Transverse colon (tissue), 4 donors: ENCODE results near the gene UNC13C. TPM values are rescaled to one million over a fixed set of nuclear protein-coding genes. Genes with fewer than 3 reads are reported as not detected.

ENCODE experiments used
- DNase-seq: peaks from one replicate; pipeline ENCODE4 v3.0.0-alpha.2; 2019
- H3K27ac ChIP-seq, 4 donors: fragments of 200-600 bp; sonication (generic); 2 replicates each; pipeline ENCODE4 v1.5.1; 2016 to 2018; ENCODE audit warnings: inconsistent platforms in 4 of 4
- H3K27me3 ChIP-seq: fragments of 200-600 bp; sonication (generic); 2 replicates; pipeline ENCODE4 v1.5.1; 2017; ENCODE audit warnings: inconsistent platforms
- H3K36me3 ChIP-seq, 4 donors: fragments of 200-600 bp; sonication (generic); 2 replicates each; pipeline ENCODE4 v1.5.1; 2017 to 2019; ENCODE audit warnings: inconsistent platforms in 4 of 4
- H3K4me1 ChIP-seq, 4 donors: fragments of 200-600 bp; sonication (generic); 2 replicates each; pipeline ENCODE4 v1.5.1; 2017 to 2020; ENCODE audit warnings: inconsistent platforms in 4 of 4
- H3K4me3 ChIP-seq, 4 donors: fragments of 200-600 bp; sonication (generic); 1 replicate in 1 of 4; 2 replicates in 3 of 4; pipeline versions ENCODE4 v1.5.1 to v1.6.1; 2017 to 2019; ENCODE audit warnings: inconsistent platforms in 4 of 4
- H3K9me3 ChIP-seq, 2 donors: fragments of 200-600 bp; sonication (generic); 2 replicates each; pipeline ENCODE4 v1.5.1; 2017 to 2019; ENCODE audit warnings: inconsistent platforms in 2 of 2
- EP300 ChIP-seq: sonication (generic); formaldehyde crosslinking; IDR thresholded peaks from one replicate; pipeline ENCODE4 v1.6.1; 2017; ENCODE audit warnings: antibody characterized with exemption, low read depth
- POLR2A ChIP-seq: fragments of 450-650 bp; IDR thresholded peaks from one replicate; pipeline ENCODE4 v1.6.1; 2016; ENCODE audit warnings: antibody characterized with exemption, mild to moderate bottlenecking, moderate library complexity
- POLR2AphosphoS5 ChIP-seq, 3 donors: sonication (generic); formaldehyde crosslinking; IDR thresholded peaks; one replicate each; pipeline ENCODE4 v1.6.1; 2016; ENCODE audit warnings: antibody characterized with exemption in 3 of 3
- WGBS, 2 donors: methylation state at CpG; one replicate each; pipeline ENCODE4 v1.1.5; 2018; ENCODE audit warnings: low coverage in 1 of 2; 5-methylcytosine and 5-hydroxymethylcytosine counted together
- in situ Hi-C, 4 donors: fragments of 200-750 bp; cut with MboI; loops; one replicate each; pipeline versions ENCODE4 v1.15.0 to v1.15.1; 2017; ENCODE audit warnings: low sequenced_read_pairs in 3 of 4, low pct_ligation_motif_present in 1 of 4, low pct_unique_long_range_greater_than_20kb in 1 of 4
- intact Hi-C: fragments of 100-400 bp; cut with DNase I; formaldehyde crosslinking; loops from one replicate; pipeline ENCODE4 v1.15.1; 2023; ENCODE audit warnings: low total_unique reads
- total RNA-seq, 4 donors: library from RNA; depleted of rRNA; stranded (reverse); fragments of >200 nt; gene quantifications; one replicate each; pipeline ENCODE4 v1.1.0, GENCODE V29; 2016
- TF ChIP-seq, protein P1 (sequence below), 5 experiments: fragments of 200-600 bp in 3 of 5; fragments of 450-650 bp in 2 of 5; sonication (generic) in 3 of 5; IDR thresholded peaks; 1 replicate in 2 of 5; 2 replicates in 3 of 5; pipeline ENCODE4 v1.5.1; 2016 to 2017; ENCODE audit warnings: antibody characterized with exemption in 5 of 5, inconsistent platforms in 3 of 5, mild to moderate bottlenecking in 2 of 5, moderate library complexity in 1 of 5

The UNC13C gene
- total RNA-seq, 4 donors from 2014 or later = 0.32 to 0.41 (median 0.40) TPM; not detected in 1

DNA sequence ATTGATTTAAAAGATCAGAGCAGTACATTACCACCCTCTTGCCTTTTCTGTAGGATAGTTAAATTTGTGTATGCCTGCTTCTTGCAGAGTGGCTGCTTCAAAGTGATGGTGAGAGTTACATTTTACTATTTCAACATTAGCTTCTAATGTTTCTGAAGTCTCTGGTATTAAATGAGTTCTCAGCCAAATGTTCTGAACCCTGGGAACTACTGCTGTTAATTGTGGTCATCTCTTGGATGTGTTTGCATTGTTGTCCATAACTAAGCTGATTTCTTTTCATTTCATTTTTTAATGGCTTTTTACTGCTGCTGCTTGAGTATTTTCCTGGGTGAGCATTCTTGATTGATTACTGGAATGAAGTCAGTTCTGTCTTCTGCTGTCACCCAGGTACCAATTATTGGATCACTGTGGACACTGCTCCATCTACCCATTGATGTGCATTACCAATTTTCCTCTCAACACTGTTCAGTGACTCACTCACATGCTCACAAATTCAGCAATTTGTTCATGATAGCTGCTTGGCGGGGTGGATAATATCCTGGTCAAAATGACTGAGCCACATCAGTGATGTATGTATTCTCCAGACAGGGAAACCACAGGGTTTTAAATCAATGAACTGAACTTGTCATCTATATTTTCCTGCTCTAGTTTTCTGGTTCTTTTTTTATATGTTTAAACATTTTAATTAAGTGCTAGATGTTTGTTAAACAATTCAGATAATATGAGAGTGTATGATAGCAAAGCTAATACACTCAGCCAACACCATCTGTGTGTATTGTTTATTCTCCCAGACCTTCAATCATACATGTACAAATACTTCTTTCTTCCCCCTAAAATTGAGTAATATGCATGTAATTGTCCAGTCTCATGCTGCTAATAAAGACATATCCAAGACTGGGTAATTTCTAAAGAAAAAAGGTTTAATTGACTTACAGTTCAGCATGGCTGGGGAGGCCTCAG is 630.9 kb downstream of the UNC13C start:
- no peaks in the 10 kb centered on the region for H3K4me1 ChIP-seq
- no peaks in the 10 kb centered on the region for H3K36me3 ChIP-seq
- H3K4me3 ChIP-seq = no peak overlapping the region
- 33 to 59% methylated on average over 1 of the region's 1 CpG for WGBS, 2 donors
- TF ChIP-seq EP300 (no peak), POLR2A (no peak), POLR2AphosphoS5 (IDR thresholded peaks at IDR 0.05) (no peak)
- TF ChIP-seq, protein P1, sequence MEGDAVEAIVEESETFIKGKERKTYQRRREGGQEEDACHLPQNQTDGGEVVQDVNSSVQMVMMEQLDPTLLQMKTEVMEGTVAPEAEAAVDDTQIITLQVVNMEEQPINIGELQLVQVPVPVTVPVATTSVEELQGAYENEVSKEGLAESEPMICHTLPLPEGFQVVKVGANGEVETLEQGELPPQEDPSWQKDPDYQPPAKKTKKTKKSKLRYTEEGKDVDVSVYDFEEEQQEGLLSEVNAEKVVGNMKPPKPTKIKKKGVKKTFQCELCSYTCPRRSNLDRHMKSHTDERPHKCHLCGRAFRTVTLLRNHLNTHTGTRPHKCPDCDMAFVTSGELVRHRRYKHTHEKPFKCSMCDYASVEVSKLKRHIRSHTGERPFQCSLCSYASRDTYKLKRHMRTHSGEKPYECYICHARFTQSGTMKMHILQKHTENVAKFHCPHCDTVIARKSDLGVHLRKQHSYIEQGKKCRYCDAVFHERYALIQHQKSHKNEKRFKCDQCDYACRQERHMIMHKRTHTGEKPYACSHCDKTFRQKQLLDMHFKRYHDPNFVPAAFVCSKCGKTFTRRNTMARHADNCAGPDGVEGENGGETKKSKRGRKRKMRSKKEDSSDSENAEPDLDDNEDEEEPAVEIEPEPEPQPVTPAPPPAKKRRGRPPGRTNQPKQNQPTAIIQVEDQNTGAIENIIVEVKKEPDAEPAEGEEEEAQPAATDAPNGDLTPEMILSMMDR (IDR thresholded peaks at IDR 0.05) = no peak
- no peaks in the 10 kb centered on the region for H3K27me3 ChIP-seq
- intact Hi-C loops (no loop called here), in situ Hi-C loops (no loop called here)
- H3K27ac ChIP-seq = no peak overlapping the region
- no peaks in the 10 kb centered on the region for H3K9me3 ChIP-seq
- DNase-seq = no peak

DNA sequence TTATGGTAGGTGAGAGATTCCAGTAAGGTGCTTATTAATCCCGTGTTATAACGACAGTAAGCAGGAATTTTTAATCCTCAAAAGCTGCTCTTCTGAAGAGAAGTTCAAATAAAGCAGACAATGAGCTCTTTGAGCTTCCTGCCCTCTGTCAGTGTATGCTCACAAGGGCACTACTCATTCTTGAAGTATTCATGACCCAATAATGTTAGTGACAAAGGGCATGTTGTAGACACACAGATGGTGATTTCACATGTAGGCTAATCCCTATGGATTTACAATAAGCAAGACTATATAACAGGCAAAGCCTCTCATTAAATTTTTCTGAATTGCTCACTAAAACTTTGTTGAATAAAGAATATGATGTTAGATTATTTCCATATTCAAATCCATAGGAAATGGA is 639.9 kb downstream of the UNC13C start:
- intact Hi-C loops = no loop called here
- no peaks in the 10 kb centered on the region for H3K27me3 ChIP-seq
- TF ChIP-seq, protein P1 (IDR thresholded peaks at IDR 0.05) = no peak
- TF ChIP-seq POLR2AphosphoS5 (IDR thresholded peaks at IDR 0.05) (no peak), POLR2A (no peak), EP300 (no peak)
- no peak overlapping the region for H3K4me3 ChIP-seq
- H3K36me3 ChIP-seq = no peaks in the 10 kb centered on the region
- H3K4me1 ChIP-seq = no peaks in the 10 kb centered on the region
- whole genome bisulfite sequencing, 2 donors = 30 to 45% methylated on average over 2 of the region's 2 CpGs
- in situ Hi-C loops = no loop called here
- H3K27ac ChIP-seq = no peak overlapping the region
- DNase-seq = no peak
- H3K9me3 ChIP-seq = no peaks in the 10 kb centered on the region

DNA sequence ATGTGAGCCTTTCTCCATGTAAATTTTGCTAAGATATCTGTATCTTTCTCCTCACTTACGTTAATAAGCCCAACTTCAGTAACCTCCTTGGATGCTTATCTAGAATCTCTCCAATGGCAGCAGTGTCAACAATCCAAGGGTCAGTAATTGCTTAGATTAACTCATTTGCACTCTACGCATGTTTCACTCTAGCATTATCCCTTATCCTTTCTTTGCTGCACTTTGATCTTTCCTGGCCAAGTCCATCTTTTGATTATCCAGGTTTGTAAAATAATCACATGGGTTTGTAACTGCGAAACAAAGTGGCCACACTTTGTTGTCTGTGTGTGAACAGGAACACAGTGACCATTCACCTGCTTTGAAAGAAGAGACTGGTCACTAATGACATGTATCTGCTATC is 640.9 kb downstream of the UNC13C start:
- intact Hi-C loops = no loop called here
- TF ChIP-seq EP300 (no peak), POLR2A (no peak), POLR2AphosphoS5 (IDR thresholded peaks at IDR 0.05) (no peak)
- TF ChIP-seq, protein P1 (IDR thresholded peaks at IDR 0.05) = no peak
- H3K4me1 ChIP-seq = no peaks in the 10 kb centered on the region
- DNase-seq = no peak
- 38 to 52% methylated on average over 3 of the region's 3 CpGs for WGBS, 2 donors
- in situ Hi-C loops = no loop called here
- no peak overlapping the region for H3K27ac ChIP-seq
- H3K36me3 ChIP-seq = no peaks in the 10 kb centered on the region
- no peaks in the 10 kb centered on the region for H3K27me3 ChIP-seq
- H3K4me3 ChIP-seq = no peak overlapping the region
- no peaks in the 10 kb centered on the region for H3K9me3 ChIP-seq

DNA sequence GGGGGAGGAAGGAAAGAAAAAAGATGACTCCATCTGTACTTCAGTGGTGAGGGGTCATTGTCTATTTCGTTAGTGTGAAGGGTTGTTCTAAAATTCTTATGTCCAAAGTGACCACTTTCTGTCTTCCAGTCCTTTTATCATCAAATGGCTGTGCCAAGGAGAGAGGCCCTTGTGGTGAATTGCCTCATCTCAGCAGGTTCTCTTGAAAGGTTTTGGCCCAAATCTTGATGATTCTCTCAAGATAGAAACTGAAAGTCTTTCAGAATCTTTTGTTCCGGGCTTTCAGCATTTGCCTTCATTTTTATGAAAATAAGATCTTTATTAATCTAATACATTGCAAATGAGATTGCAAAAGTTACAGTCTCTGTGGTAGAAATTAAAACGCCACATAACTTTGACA is 642.7 kb downstream of the UNC13C start:
- no peaks in the 10 kb centered on the region for H3K4me1 ChIP-seq
- H3K9me3 ChIP-seq = no peaks in the 10 kb centered on the region
- H3K36me3 ChIP-seq = no peaks in the 10 kb centered on the region
- H3K27me3 ChIP-seq = no peaks in the 10 kb centered on the region
- no peak for DNase-seq
- 62 to 76% methylated on average over 3 of the region's 3 CpGs for WGBS, 2 donors
- in situ Hi-C loops (no loop called here), intact Hi-C loops (no loop called here)
- TF ChIP-seq, protein P1 (IDR thresholded peaks at IDR 0.05) = no peak
- TF ChIP-seq POLR2A (no peak), EP300 (no peak), POLR2AphosphoS5 (IDR thresholded peaks at IDR 0.05) (no peak)
- H3K4me3 ChIP-seq = no peak overlapping the region
- H3K27ac ChIP-seq = no peak overlapping the region
